GM12878 (cell line): ENCODE measurements around the gene CD63. TPM values are rescaled to one million over a fixed set of nuclear protein-coding genes. Genes with fewer than 3 reads are reported as not detected.

Experiments used
- ATAC-seq: fragments of 200-7000 bp; cut with Tn5 transposase; 3 replicates; pipeline ENCODE4 v1.9.1; 2020; ENCODE audit warnings: mild to moderate bottlenecking, moderate library complexity
- BruUV-seq: library from RNA; stranded (reverse); fragments of 400-500 nt; replicated peaks from 2 replicates; lab custom pipeline; 2021; lab: Mats Ljungman, UMichigan
- CTCF ChIA-PET: fragments of 300-600 bp; sonication (Branson Sonifier 250); formaldehyde crosslinking; extraction: SDS; loops from one replicate; lab custom pipeline; 2021; ENCODE audit warnings: inconsistent platforms; lab: Yijun Ruan, JAX
- POLR2A ChIA-PET: fragments of 350-600 bp; formaldehyde crosslinking; extraction: SDS; loops from one replicate; lab custom pipeline; 2021; ENCODE audit warnings: inconsistent platforms; lab: Charles Lee
- RAD21 ChIA-PET: fragments of 300-600 bp; sonication (Branson Sonifier 250); formaldehyde crosslinking; loops from one replicate; lab custom pipeline; 2023; ENCODE audit warnings: antibody characterized with exemption; ENCODE audit not compliant: unreplicated experiment; lab: Charles Lee
- SMC1A ChIA-PET: fragments of 300-600 bp; sonication (Branson Sonifier 250); formaldehyde crosslinking; loops from one replicate; lab custom pipeline; 2023; ENCODE audit not compliant: unreplicated experiment, uncharacterized antibody; lab: Charles Lee
- DNase-seq: peaks from one replicate; pipeline ENCODE4 v3.0.0-alpha.2; 2011; ENCODE audit warnings: low read depth, low spot score
- FAIRE-seq: peaks from 3 replicates; lab custom pipeline; 2011; peaks lifted over from hg19 to GRCh38; lab: Jason Lieb, UNC
- H2AFZ ChIP-seq: 2 replicates; pipeline ENCODE4 v1.6.0; 2011; ENCODE audit warnings: low read depth, low read length, control low read depth; ENCODE audit not compliant: control insufficient read depth
- H3K27ac ChIP-seq: 2 replicates; pipeline ENCODE4 v1.5.1; 2011; ENCODE audit warnings: control low read depth; ENCODE audit not compliant: control insufficient read depth, insufficient read depth
- H3K27me3 ChIP-seq, 2 experiments: replicated peaks in 1 of 2; 2 replicates each; pipeline versions ENCODE4 v1.6.0 to v1.6.1; 2011; ENCODE audit warnings: low read length in 1 of 2; ENCODE audit not compliant: control insufficient read depth in 2 of 2, insufficient read depth in 2 of 2
- H3K36me3 ChIP-seq, 2 experiments: 2 replicates each; pipeline ENCODE4 v1.5.1; 2011; ENCODE audit warnings: low read length in 1 of 2; ENCODE audit not compliant: control insufficient read depth in 2 of 2, insufficient read depth in 2 of 2
- H3K4me1 ChIP-seq: 2 replicates; pipeline ENCODE4 v1.6.1; 2011; ENCODE audit warnings: mild to moderate bottlenecking, low read length, moderate library complexity, mixed read lengths; ENCODE audit not compliant: control insufficient read depth, insufficient read depth
- H3K4me2 ChIP-seq: 2 replicates; pipeline ENCODE4 v1.6.0; 2011; ENCODE audit warnings: control low read depth; ENCODE audit not compliant: control insufficient read depth, insufficient read depth
- H3K4me3 ChIP-seq: fragments of 200-600 bp; sonication (generic); 2 replicates; pipeline ENCODE4 v1.5.1; 2016
- H3K79me2 ChIP-seq: 2 replicates; pipeline ENCODE4 v1.6.0; 2011; ENCODE audit warnings: low read length; ENCODE audit not compliant: control insufficient read depth, insufficient read depth
- H3K9ac ChIP-seq: 2 replicates; pipeline ENCODE4 v1.8.0; 2011; ENCODE audit warnings: low read length, control low read depth, mixed read lengths; ENCODE audit not compliant: control insufficient read depth, insufficient read depth
- H3K9me3 ChIP-seq: replicated peaks from 3 replicates; pipeline ENCODE4 v1.5.1; 2011; ENCODE audit warnings: mild to moderate bottlenecking, low read length; ENCODE audit not compliant: control insufficient read depth, insufficient read depth
- H4K20me1 ChIP-seq: 2 replicates; pipeline ENCODE4 v1.6.0; 2011; ENCODE audit not compliant: control insufficient read depth, insufficient read depth
- CREM ChIP-seq: IDR thresholded peaks from 2 replicates; pipeline ENCODE4 v1.6.1; 2014; ENCODE audit warnings: antibody characterized with exemption, low read depth
- CUX1 ChIP-seq: IDR thresholded peaks from 2 replicates; pipeline ENCODE4 v1.6.1; 2012; ENCODE audit warnings: improper control_type of control experiment, low read depth, low read length; ENCODE audit not compliant: insufficient replicate concordance
- ETV6 ChIP-seq, 2 experiments: fragments of 450-650 bp in 1 of 2; IDR thresholded peaks in 1 of 2; conservative IDR thresholded peaks in 1 of 2; 2 replicates each; pipeline ENCODE4 v1.6.1; 2014; ENCODE audit warnings: antibody characterized with exemption in 1 of 2, borderline replicate concordance in 1 of 2, low read depth in 1 of 2, mild to moderate bottlenecking in 1 of 2, moderate library complexity in 1 of 2
- KLF5 ChIP-seq: fragments of 450-650 bp; IDR thresholded peaks from 2 replicates; pipeline ENCODE4 v1.6.1; 2014; ENCODE audit warnings: mild to moderate bottlenecking; ENCODE audit not compliant: partially characterized antibody
- POLR2A ChIP-seq: IDR thresholded peaks from 2 replicates; pipeline ENCODE4 v1.6.1; 2011; ENCODE audit warnings: low read depth, mild to moderate bottlenecking, low read length
- SREBF1 ChIP-seq: IDR thresholded peaks from 2 replicates; pipeline ENCODE4 v1.6.1; 2012; ENCODE audit warnings: mild to moderate bottlenecking, low read length
- YY1 ChIP-seq: IDR thresholded peaks from 2 replicates; pipeline ENCODE4 v1.6.1; 2011; ENCODE audit warnings: low read depth, mild to moderate bottlenecking, low read length
- WGBS: methylation state at CpG from one replicate; pipeline ENCODE4 v1.1.6; 2016; ENCODE audit warnings: low lambda C conversion rate; ENCODE audit not compliant: insufficient replicate concordance, insufficient coverage; ENCODE audit errors: missing lambda C conversion rate; 5-methylcytosine and 5-hydroxymethylcytosine counted together
- in situ Hi-C: fragments of 300-500 bp; cut with MboI; formaldehyde crosslinking; loops from 9 replicates; pipeline ENCODE4 v1.14.3; 2018; ENCODE audit warnings: mixed read lengths
- intact Hi-C: fragments of 100-400 bp; cut with micrococcal nuclease; formaldehyde crosslinking; loops from one replicate; pipeline ENCODE4 v1.14.2; 2022; ENCODE audit not compliant: unreplicated experiment
- polyA plus RNA-seq, 11 experiments: library from polyadenylated mRNA; depleted of rRNA in 4 of 11; unstranded in 6 of 11; stranded (reverse) in 5 of 11; fragments of >200 nt; fragmentation: Nextera tagmentation in 4 of 11; fragmentation: Illumina TruSeq in 1 of 11; extraction: Ambion mirVana in 4 of 11; extraction: Trizol in 1 of 11; gene quantifications; 1 replicate in 1 of 11; 2 replicates in 10 of 11; pipeline versions ENCODE4 v1.2.1 to v1.2.3, GENCODE V29; 2011 to 2016; ENCODE audit warnings: inconsistent platforms in 2 of 11, missing spikeins in 2 of 11, low read depth in 1 of 11
- total RNA-seq, 4 experiments: library from RNA; depleted of rRNA in 3 of 4; stranded (reverse); fragments of >200 nt in 3 of 4; fragmentation: Illumina TruSeq in 1 of 4; extraction: Trizol in 1 of 4; gene quantifications; 2 replicates each; pipeline versions ENCODE4 v1.2.1 to v1.2.3, GENCODE V29; 2013 to 2021

CD63 gene
- total and polyA plus RNA-seq, 10 of the 15 experiments (the other 5 are each of a cell fraction or from before 2014, with no cell fraction given) = 147 to 220 (median 183) TPM

- intact Hi-C loops = no loop called here
- FAIRE-seq (no peak), ATAC-seq (no peak)
- Histone ChIP-seq H3K4me1 (peaks cover 5% of the 10 kb centered on the region), H3K36me3 (peaks cover 9 to 16% of the 10 kb centered on the region in 2 experiments; a peak in 3 of 4 replicates), H3K9me3 (no peaks in the 10 kb centered on the region), H3K9ac (no peak overlapping the region), H3K4me2 (no peak overlapping the region), H2AFZ (no peak overlapping the region), H3K4me3 (no peak overlapping the region)
- POLR2A ChIA-PET = interaction anchor here (0.6 to 5.7 kb wide), 3 partner anchors 68 to 192 kb away, joined by 3 to 38 read pairs (median 4); partner anchors contain the start of genes ORMDL2 and SARNP
- SMC1A ChIA-PET = interaction anchor here (0.6 to 2.7 kb wide), 9 partner anchors 9 to 293 kb away, joined by 3 to 21 read pairs (median 3); partner anchors contain the start of gene SARNP
- in situ Hi-C loops = no loop called here
- BruUV-seq = no TSS peak
- TF ChIP-seq YY1 (no peak), ETV6 (conservative IDR thresholded peaks at IDR 0.05 in 1 of 2, IDR thresholded peaks at IDR 0.05 in 1 of 2; ENCODE audit: borderline replicate concordance in 1 of 2, low read depth in 1 of 2) (no peak), KLF5 (no peak), POLR2A (peak; percentile 33; the same call in 1 of the 2 replicates), CREM (no peak)
- TF ChIP-seq, all 136 proteins: peak for 1
- Histone ChIP-seq H3K27ac (no peak overlapping the region), H3K79me2 (peaks cover 2% of the 10 kb centered on the region), H3K27me3 (no peaks in the 10 kb centered on the region), H4K20me1 (no peaks in the 10 kb centered on the region)
- no peak for DNase-seq
- ChIA-PET CTCF (interaction anchor here (0.8 to 4.3 kb wide), 6 partner anchors 9 to 69 kb away, joined by 3 to 26 read pairs (median 6); partner anchors contain the start of genes ORMDL2 and SARNP), RAD21 (interaction anchor here (1.1 to 3.5 kb wide), 3 partner anchors 10 to 76 kb away, joined by 4 to 14 read pairs (median 12); partner anchors contain the start of genes ORMDL2 and SARNP)
- 94% methylated on average over 18 of the region's 18 CpGs for WGBS
Measured at GRCh38 chr12:55748230-55748993, 19.6 kb upstream of the CD63 start.

GRCh38 chr12:55746913-55747231 lies 18.1 kb upstream of the CD63 start:
- ATAC-seq (no peak), DNase-seq (no peak), FAIRE-seq (no peak)
- Histone ChIP-seq H4K20me1 (no peaks in the 10 kb centered on the region), H3K36me3 (peaks cover 5 to 7% of the 10 kb centered on the region in 2 experiments; a peak in 3 of 4 replicates), H2AFZ (no peak overlapping the region), H3K9me3 (no peaks in the 10 kb centered on the region), H3K4me3 (no peak overlapping the region), H3K9ac (no peak overlapping the region), H3K27ac (no peak overlapping the region), H3K79me2 (peaks cover 2% of the 10 kb centered on the region), H3K27me3 (no peaks in the 10 kb centered on the region), H3K4me1 (peaks cover 5% of the 10 kb centered on the region), H3K4me2 (no peak overlapping the region)
- in situ Hi-C loops = no loop called here
- POLR2A ChIA-PET = interaction anchor here (0.5 to 5.7 kb wide), 10 partner anchors 9 to 531 kb away, joined by 3 to 38 read pairs (median 4); partner anchors contain the start of genes CD63, DNAJC14, ORMDL2 and PYM1
- RAD21 ChIA-PET = interaction anchor here (0.5 to 3.5 kb wide), 8 partner anchors 9 to 228 kb away, joined by 3 to 14 read pairs (median 8); partner anchors contain the start of genes ORMDL2, RAB5B and SARNP
- intact Hi-C loops = no loop called here
- CTCF ChIA-PET = interaction anchor here (0.9 to 5.0 kb wide), 15 partner anchors 8 to 250 kb away, joined by 3 to 32 read pairs (median 4); partner anchors contain the start of genes RDH5 and SUOX
- TSS peak; percentile 14 for BruUV-seq
- SMC1A ChIA-PET = interaction anchor here (0.9 to 4.4 kb wide), 13 partner anchors 9 to 294 kb away, joined by 3 to 21 read pairs (median 6); partner anchors contain the start of genes DNAJC14 and SARNP
- TF ChIP-seq SREBF1 = no peak
- no peak for TF ChIP-seq CUX1
